ENCODE measurements around the gene HPCAL1.
A peak's percentile ranks its signal among the peaks of the same experiment; 100 is the strongest.

The HPCAL1 gene

GRCh38 chr2:10370895-10371294, 68.2 kb downstream of the HPCAL1 start:
- DNase-seq (ENCODE audit: low read depth) = no peak

- DNase-seq (ENCODE audit: low read depth) = no peak
Measured at GRCh38 chr2:10371441-10372196, 68.9 kb downstream of the HPCAL1 start.

- DNase-seq (ENCODE audit: low read depth) = no peak
Measured at GRCh38 chr2:10372203-10372861, 69.6 kb downstream of the HPCAL1 start.

DNA sequence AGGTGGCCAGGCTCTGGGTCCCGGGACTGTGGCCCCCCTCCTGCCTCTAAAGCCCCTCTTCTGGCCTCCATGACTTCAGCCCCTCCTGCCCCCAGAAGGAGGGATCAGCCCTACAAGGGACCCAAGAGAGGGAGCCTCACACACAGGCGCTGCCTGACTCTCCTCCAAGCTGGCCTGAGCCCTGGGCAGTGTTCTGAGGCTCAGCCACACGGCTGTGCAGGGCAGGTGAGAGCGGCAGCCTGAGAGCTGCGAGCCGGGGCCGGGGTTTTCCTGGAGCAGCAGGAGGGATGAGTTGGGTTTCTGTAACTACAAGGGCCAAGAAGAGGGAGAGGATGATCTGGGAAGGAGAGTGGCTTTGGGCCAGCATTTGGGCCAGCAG, 70.1 kb downstream of the HPCAL1 start:
- DNase-seq (ENCODE audit: low read depth) = no peak

DNA sequence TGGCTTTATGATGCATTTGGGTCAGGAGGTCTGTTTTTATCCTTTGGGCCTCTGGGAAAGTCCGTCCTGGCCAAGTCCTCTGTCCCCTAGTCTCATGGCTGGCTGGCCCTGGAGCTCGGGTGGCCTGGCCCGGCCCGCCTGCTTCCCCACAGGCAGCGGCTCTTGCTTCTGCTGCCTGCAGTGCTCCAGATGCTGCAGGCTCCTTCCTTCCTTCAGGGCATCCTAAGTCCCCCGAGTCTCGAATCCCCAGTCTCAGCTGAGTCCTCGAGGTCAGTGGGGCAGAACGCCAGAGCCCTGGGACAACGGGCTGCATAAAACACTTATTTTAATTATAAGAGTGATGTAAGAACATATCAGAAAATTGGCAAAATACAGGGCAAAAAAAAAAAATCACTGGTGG, 71.2 kb downstream of the HPCAL1 start:
- DNase-seq (ENCODE audit: low read depth) = no peak

DNA sequence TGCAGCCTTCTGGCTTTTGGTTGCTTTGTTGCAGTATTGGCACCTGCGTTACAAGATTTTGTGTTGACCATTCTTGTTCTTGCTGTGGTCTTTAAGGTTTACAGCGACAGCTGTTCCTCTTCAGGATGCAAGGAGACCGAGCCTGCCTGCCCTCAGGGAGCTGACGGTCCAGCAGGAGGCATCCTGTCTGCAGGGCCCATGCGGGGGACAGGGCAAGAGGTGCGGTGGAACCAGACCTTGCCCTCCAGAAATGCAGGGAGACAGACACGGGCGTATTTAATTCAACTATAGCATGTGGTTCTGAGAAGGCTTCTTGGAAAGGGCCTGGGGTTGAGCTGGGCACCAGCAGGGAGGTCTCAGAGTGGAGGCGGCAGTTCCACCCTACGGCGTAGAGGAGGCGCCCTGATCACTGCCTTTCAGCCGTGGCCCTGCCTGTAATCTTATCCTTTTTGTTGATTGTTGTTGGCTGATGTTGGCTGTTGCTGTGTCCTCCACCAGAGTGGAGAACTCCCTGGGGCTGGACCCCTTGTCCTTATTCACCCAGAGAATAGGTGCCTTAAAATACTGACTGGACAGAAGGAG, 71.7 kb downstream of the HPCAL1 start:
- no peak for DNase-seq (ENCODE audit: low read depth)

DNA sequence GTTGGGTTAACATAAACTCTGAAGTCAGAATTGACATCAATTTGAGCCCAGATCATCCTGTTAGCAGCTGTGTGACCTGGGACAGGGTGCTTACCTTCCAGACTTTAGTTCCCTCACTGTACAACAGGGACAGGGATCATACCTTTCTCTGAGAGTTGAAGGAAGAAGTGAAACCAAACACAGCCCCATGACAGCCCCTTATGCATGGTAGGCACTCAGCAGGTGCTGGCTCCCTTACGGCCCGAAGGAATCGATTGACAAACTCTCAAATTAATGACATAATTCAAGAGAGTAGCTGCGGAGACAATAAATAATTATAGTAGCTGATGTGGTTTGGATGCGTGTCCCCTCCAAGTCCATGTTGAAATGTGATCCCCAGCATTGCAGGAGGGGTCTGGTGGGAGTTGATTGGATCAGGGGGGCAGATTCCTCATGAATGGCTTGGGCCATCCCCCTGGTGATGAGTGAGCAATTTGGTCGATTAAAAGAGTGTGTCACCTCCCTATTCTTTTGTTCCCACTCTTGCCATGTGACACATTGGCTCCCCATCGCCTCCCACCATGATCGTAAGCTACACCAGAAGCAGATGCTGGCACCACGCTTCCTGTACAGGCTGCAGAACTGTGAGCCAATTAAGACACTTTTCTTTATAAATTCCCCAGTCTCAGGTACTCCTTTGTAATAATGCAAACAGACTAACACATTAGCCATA, 73.0 kb downstream of the HPCAL1 start:
- no peak for DNase-seq (ENCODE audit: low read depth)

DNA sequence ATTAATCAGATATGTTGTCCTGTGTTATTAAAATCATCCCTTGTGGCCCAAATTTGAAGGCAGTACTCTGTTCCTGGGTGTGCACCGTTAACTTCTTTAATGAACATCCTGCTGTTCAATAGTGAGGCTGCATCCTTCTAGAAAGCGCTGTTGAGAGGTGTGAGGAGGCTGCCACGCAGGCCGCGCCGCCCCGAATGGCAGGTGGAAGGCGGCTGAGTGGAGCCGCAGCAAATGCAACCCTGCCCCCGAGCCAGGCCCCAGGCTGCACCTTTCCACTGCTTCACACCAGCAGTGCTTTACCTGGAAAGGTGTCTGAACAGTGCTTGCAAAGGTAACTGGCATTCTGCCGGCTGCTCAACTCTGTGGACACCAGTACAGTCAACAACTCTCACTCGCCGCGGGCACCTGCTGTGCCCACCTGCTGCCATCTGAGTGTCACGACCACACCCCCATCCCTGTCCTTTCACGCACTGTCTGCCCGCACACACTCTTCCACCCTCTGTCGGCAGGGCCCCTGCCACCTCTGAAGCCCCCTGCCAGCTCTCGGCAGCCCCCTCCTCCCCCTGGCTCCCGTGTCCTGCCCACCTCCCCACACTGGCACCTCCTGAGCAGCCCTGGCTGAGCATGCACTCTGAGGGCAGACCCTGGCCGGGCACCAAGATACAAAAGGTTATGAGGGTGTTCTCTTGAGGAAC, 74.5 kb downstream of the HPCAL1 start:
- no peak for DNase-seq (ENCODE audit: low read depth)

DNA sequence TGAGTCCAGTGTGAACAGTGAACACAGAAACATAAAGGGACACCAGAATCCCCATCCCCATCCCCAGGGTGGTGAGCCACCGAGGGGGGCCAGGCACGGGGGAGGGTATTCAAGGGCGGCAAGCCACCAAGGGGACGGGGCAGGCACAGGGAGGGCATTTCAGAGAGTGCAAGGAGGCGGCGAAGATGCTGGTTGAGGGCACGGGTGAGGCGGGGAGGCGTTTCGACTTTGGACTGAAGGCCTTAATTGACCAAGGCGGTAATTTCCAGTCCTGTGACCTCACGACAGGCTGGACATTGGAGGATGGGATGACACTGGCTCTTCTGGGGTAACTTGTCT, 75.0 kb downstream of the HPCAL1 start:
- no peak for DNase-seq (ENCODE audit: low read depth)

GRCh38 chr2:10378189-10378588, 75.5 kb downstream of the HPCAL1 start:
- no peak for DNase-seq (ENCODE audit: low read depth)

- no peak for DNase-seq (ENCODE audit: low read depth)
Measured at GRCh38 chr2:10380048-10380926, 77.6 kb downstream of the HPCAL1 start.

DNA sequence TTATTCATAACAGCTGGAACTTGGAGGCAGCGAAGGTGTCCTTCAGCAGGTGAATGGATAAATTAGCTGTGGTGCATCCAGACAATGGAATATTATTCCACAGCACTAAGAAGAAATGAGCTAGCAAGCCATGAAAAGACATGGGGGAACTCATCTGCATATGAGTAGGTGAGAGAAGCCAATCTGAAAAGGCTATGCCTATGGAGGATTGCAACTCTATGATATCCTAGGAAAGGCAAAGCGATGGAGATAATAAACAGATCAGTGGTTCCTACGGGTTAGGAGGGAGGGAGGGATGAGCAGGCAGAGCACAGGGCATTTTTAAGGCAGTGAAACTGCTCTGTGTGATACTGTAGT, 79.3 kb downstream of the HPCAL1 start:
- no peak for DNase-seq (ENCODE audit: low read depth)

DNA sequence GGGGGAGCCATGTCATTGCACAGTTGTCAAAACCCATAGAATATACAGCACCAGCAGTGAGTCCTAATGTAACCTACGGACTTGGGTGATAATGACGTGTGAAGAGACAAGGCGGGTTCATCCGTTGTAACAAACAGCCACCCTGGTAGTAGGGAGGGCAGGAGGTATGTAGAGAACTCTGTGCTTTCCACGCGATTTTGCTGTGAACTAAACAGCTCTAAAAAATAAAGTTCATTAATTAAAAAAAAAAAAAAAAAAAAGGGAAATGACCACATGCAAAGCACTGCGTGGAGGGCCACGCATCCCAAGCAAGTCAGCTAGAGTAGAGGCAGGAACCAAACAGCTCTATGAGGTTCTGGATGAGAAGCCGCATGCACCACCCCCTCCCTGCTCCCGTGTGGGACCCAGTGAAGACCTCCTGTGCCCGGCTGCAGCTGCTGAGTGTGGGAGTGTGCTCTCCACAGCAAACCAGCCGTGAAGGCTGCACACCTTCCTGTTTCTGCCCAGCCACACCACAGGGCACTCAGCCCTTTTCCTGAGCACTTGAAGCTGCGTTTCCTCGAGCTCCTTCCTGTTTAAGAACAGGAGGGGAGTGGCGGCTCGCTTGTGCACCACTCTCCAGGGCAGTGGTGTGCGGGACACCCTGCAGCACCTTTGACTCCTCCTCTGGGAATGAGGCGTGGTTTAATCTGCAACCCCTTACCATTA, 79.8 kb downstream of the HPCAL1 start:
- peak; percentile 4 for DNase-seq (ENCODE audit: low read depth)

GRCh38 chr2:10383960-10384734, 81.4 kb downstream of the HPCAL1 start:
- no peak for DNase-seq (ENCODE audit: low read depth)

DNA sequence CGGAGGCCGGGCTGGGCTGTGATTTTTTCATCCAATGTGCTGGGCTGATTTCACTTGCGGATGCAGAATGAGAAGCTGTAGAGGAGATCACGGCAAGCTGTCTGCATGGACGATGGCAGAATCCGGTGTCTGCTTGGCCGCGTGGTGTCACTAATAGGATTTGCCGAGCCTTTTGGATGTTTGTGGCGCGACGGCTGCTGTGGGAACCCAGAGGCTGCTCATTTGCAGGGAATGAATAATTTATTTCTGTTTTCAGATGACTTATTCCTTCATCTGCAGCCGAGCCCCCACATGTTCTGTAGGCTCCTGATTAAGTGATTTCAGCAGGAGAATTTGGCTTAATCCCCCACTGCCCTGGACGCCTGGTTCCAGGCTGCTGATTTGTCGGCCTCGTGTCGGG, 82.8 kb downstream of the HPCAL1 start:
- no peak for DNase-seq (ENCODE audit: low read depth)

- DNase-seq (ENCODE audit: low read depth) = no peak
Measured at GRCh38 chr2:10385933-10386773, 83.4 kb downstream of the HPCAL1 start.

- DNase-seq (ENCODE audit: low read depth) = no peak
Measured at GRCh38 chr2:10387033-10387432, 84.3 kb downstream of the HPCAL1 start.

DNA sequence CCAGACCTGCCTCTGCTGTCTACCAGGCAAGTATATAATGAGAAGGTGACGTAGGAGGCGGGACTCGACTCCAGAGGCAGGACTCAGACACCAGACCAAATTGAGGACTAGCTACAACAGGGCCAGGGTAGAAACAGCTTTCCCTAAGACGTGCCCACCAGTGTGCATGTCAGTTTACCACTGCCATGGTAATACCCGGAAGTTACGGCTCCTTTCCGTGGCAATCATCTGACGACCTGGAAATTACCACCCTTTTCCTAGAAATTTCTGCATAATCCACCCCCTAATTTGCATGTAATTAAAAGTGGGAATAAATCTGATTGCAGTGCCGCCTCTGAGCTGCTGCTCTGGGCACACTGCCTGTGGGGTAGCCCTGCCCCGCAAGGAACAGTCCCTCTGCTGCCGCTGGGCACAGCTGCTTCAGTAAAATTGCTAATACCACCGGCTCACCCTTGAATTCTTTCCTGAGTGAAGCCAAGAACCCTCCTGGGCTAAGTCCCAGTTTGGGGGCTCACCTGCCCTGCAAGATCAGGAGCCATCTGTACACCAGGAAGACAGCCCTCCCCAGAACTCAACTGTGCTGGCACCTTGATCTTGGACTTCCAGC, 86.4 kb downstream of the HPCAL1 start:
- DNase-seq (ENCODE audit: low read depth) = no peak

- DNase-seq (ENCODE audit: low read depth) = no peak
Measured at GRCh38 chr2:10389573-10389972, 86.9 kb downstream of the HPCAL1 start.
